H1 (cell line): Measurements from ENCODE around the gene CD180. TPM values are rescaled to one million over a fixed set of nuclear protein-coding genes. Genes with fewer than 3 reads are reported as not detected.

Experiments
- CTCF ChIA-PET: fragments of 300-600 bp; sonication (Branson Sonifier 250); formaldehyde crosslinking; loops from one replicate; lab custom pipeline; 2021; ENCODE audit not compliant: partially characterized antibody; lab: Charles Lee
- POLR2A ChIA-PET: fragments of 300-600 bp; sonication (Branson Sonifier 250); formaldehyde crosslinking; loops from one replicate; lab custom pipeline; 2021; ENCODE audit warnings: inconsistent platforms; ENCODE audit not compliant: partially characterized antibody; lab: Charles Lee
- DNase-seq, 2 experiments: peaks; one replicate each; pipeline versions ENCODE4 v3.0.0 to v3.0.0-alpha.2; 2010 to 2022; ENCODE audit warnings: low spot score in 2 of 2, low read depth in 1 of 2, mixed read lengths in 1 of 2
- FAIRE-seq: peaks from 2 replicates; lab custom pipeline; 2011; peaks lifted over from hg19 to GRCh38; lab: Jason Lieb, UNC
- H2AFZ ChIP-seq: 2 replicates; pipeline ENCODE4 v1.8.1; 2012; ENCODE audit warnings: low read length, inconsistent platforms
- H2AK5ac ChIP-seq: 2 replicates; pipeline ENCODE4 v1.6.1; 2013; ENCODE audit warnings: low read depth, low read length
- H2BK120ac ChIP-seq: replicated peaks from 2 replicates; pipeline ENCODE3; 2013; ENCODE audit warnings: low read depth, low read length, inconsistent platforms
- H2BK12ac ChIP-seq: 2 replicates; pipeline ENCODE4 v1.6.1; 2013; ENCODE audit warnings: low read depth, low read length
- H2BK15ac ChIP-seq: 2 replicates; pipeline ENCODE4 v1.6.1; 2013; ENCODE audit warnings: low read length
- H2BK20ac ChIP-seq: 2 replicates; pipeline ENCODE4 v1.6.1; 2013; ENCODE audit warnings: low read length
- H2BK5ac ChIP-seq: 2 replicates; pipeline ENCODE4 v1.6.1; 2013; ENCODE audit warnings: low read depth, low read length
- H3K14ac ChIP-seq: 2 replicates; pipeline ENCODE4 v1.6.1; 2013; ENCODE audit warnings: inconsistent platforms; ENCODE audit not compliant: insufficient read length
- H3K18ac ChIP-seq: 2 replicates; pipeline ENCODE4 v1.6.1; 2013; ENCODE audit warnings: low read length; ENCODE audit errors: extremely low read depth
- H3K23ac ChIP-seq: 2 replicates; pipeline ENCODE4 v1.6.1; 2013; ENCODE audit warnings: inconsistent platforms; ENCODE audit not compliant: insufficient read length
- H3K23me2 ChIP-seq: 2 replicates; pipeline ENCODE4 v1.6.1; 2013; ENCODE audit warnings: low read depth, low read length
- H3K27ac ChIP-seq: 2 replicates; pipeline ENCODE4 v1.6.1; 2011; ENCODE audit warnings: low read depth, low read length, inconsistent platforms
- H3K27me3 ChIP-seq, 4 experiments: replicated peaks in 1 of 4; 1 replicate in 1 of 4; 2 replicates in 3 of 4; pipeline versions ENCODE4 v1.6.1 to v1.8.1; 2011 to 2013; ENCODE audit warnings: low read length in 3 of 4, mild to moderate bottlenecking in 3 of 4, inconsistent platforms in 2 of 4, mixed read lengths in 2 of 4, moderate library complexity in 1 of 4; ENCODE audit not compliant: control insufficient read depth in 3 of 4, insufficient read depth in 3 of 4; ENCODE audit errors: extremely low read depth in 1 of 4
- H3K36me3 ChIP-seq, 4 experiments: 2 replicates each; pipeline versions ENCODE4 v1.6.1 to v1.8.1; 2011 to 2013; ENCODE audit warnings: mild to moderate bottlenecking in 4 of 4, low read length in 3 of 4, moderate library complexity in 2 of 4, control low read depth in 1 of 4, inconsistent platforms in 1 of 4; ENCODE audit not compliant: insufficient read depth in 4 of 4, control insufficient read depth in 2 of 4
- H3K4ac ChIP-seq: replicated peaks from 2 replicates; pipeline ENCODE3; 2013; ENCODE audit warnings: low read length, low read depth, mixed read lengths, inconsistent platforms; ENCODE audit not compliant: insufficient read length
- H3K4me1 ChIP-seq, 4 experiments: replicated peaks in 1 of 4; 1 replicate in 1 of 4; 2 replicates in 3 of 4; pipeline versions ENCODE4 v1.6.1 to v1.8.1; 2011 to 2013; ENCODE audit warnings: low read length in 3 of 4, inconsistent platforms in 2 of 4, mixed read lengths in 1 of 4; ENCODE audit not compliant: insufficient read depth in 4 of 4, control insufficient read depth in 3 of 4
- H3K4me2 ChIP-seq, 2 experiments: 2 replicates each; pipeline versions ENCODE4 v1.6.1 to v1.8.1; 2011 to 2013; ENCODE audit warnings: low read depth in 2 of 2, low read length in 2 of 2, control low read depth in 1 of 2, inconsistent platforms in 1 of 2, mild to moderate bottlenecking in 1 of 2; ENCODE audit not compliant: insufficient read depth in 1 of 2
- H3K4me3 ChIP-seq, 4 experiments: fragments of 200-600, 300-600 bp in 1 of 4; sonication (generic), shearing (Covaris generic), sonication (Bioruptor Twin) in 1 of 4; 2 replicates each; pipeline versions ENCODE4 v1.5.1 to v1.8.1; 2011 to 2016; ENCODE audit warnings: low read length in 4 of 4, low read depth in 3 of 4, control low read depth in 2 of 4, inconsistent platforms in 2 of 4, mild to moderate bottlenecking in 2 of 4, mixed read lengths in 1 of 4, moderate library complexity in 1 of 4; ENCODE audit not compliant: insufficient read depth in 2 of 4; ENCODE audit errors: extremely low read depth in 1 of 4
- H3K56ac ChIP-seq: replicated peaks from 2 replicates; pipeline ENCODE3; 2013; ENCODE audit warnings: low read depth, mild to moderate bottlenecking, mixed read lengths, low read length, inconsistent platforms; ENCODE audit not compliant: insufficient read length
- H3K79me1 ChIP-seq: 2 replicates; pipeline ENCODE4 v1.6.1; 2013; ENCODE audit warnings: low read depth, low read length, control low read depth
- H3K79me2 ChIP-seq, 2 experiments: 2 replicates each; pipeline versions ENCODE4 v1.6.1 to v1.8.1; 2012 to 2013; ENCODE audit warnings: low read length in 2 of 2, mild to moderate bottlenecking in 2 of 2, inconsistent platforms in 1 of 2; ENCODE audit not compliant: insufficient read depth in 2 of 2, control insufficient read depth in 1 of 2
- H3K9ac ChIP-seq, 4 experiments: replicated peaks in 1 of 4; 1 replicate in 1 of 4; 2 replicates in 3 of 4; pipeline versions ENCODE4 v1.6.1 to v1.8.1; 2011 to 2013; ENCODE audit warnings: low read depth in 3 of 4, low read length in 3 of 4, control low read depth in 2 of 4, mild to moderate bottlenecking in 2 of 4, moderate library complexity in 2 of 4, inconsistent platforms in 1 of 4; ENCODE audit errors: extremely low read depth in 1 of 4
- H3K9me3 ChIP-seq, 2 experiments: 2 replicates each; pipeline versions ENCODE4 v1.6.1 to v1.8.1; 2012 to 2013; ENCODE audit warnings: mild to moderate bottlenecking in 2 of 2, moderate library complexity in 2 of 2, control low read depth in 1 of 2, inconsistent platforms in 1 of 2, low read depth in 1 of 2, low read length in 1 of 2, mixed read lengths in 1 of 2; ENCODE audit not compliant: insufficient read depth in 2 of 2
- H4K20me1 ChIP-seq, 2 experiments: replicated peaks in 1 of 2; 2 replicates each; pipeline versions ENCODE3 to v1.8.1; 2011 to 2013; ENCODE audit warnings: inconsistent platforms in 2 of 2, low read length in 2 of 2, mild to moderate bottlenecking in 1 of 2; ENCODE audit not compliant: insufficient read depth in 2 of 2, control insufficient read depth in 1 of 2
- H4K5ac ChIP-seq: 2 replicates; pipeline ENCODE4 v1.6.1; 2013; ENCODE audit warnings: low read length, low read depth, mixed read lengths, inconsistent platforms; ENCODE audit not compliant: insufficient read length
- H4K8ac ChIP-seq: 2 replicates; pipeline ENCODE4 v1.8.0; 2013; ENCODE audit warnings: mild to moderate bottlenecking, moderate library complexity, low read length, inconsistent platforms; ENCODE audit not compliant: insufficient read depth; ENCODE audit errors: extremely low read depth
- H4K91ac ChIP-seq: replicated peaks from 2 replicates; pipeline ENCODE3; 2013; ENCODE audit warnings: low read length, mixed read lengths, inconsistent platforms; ENCODE audit not compliant: insufficient read length
- CTBP2 ChIP-seq: IDR thresholded peaks from 2 replicates; pipeline ENCODE4 v1.7.0; 2011; ENCODE audit warnings: borderline replicate concordance, mild to moderate bottlenecking, moderate library complexity, mixed read lengths, low read length; ENCODE audit not compliant: insufficient read depth, insufficient read length
- EZH2 ChIP-seq: fragments of 200-600 bp; sonication (generic); IDR thresholded peaks from 2 replicates; pipeline ENCODE4 v1.7.1; 2012; ENCODE audit warnings: low read depth, mild to moderate bottlenecking, moderate library complexity, low read length, inconsistent platforms; ENCODE audit not compliant: severe bottlenecking
- KDM1A ChIP-seq: fragments of 200-600, 300-600 bp; sonication (generic); IDR thresholded peaks from 2 replicates; pipeline ENCODE4 v1.7.1; 2016; ENCODE audit warnings: mild to moderate bottlenecking, low read length, borderline replicate concordance
- POLR2AphosphoS5 ChIP-seq: IDR thresholded peaks from 2 replicates; pipeline ENCODE4 v1.6.1; 2011; ENCODE audit warnings: low read depth, low read length
- SIN3A ChIP-seq, 2 experiments: IDR thresholded peaks in 1 of 2; conservative IDR thresholded peaks in 1 of 2; 2 replicates each; pipeline ENCODE4 v1.6.1; 2011 to 2012; ENCODE audit warnings: low read length in 2 of 2, improper control_type of control experiment in 1 of 2, low read depth in 1 of 2, mild to moderate bottlenecking in 1 of 2
- WGBS, 2 experiments: shearing (Covaris generic) in 1 of 2; methylation state at CpG; one replicate each; pipeline versions ENCODE4 v1.1.6 to v1.1.7; 2013 to 2015; ENCODE audit warnings: low lambda C conversion rate in 2 of 2, mixed read lengths in 2 of 2, inconsistent platforms in 1 of 2, low coverage in 1 of 2, missing lambda C conversion rate in 1 of 2; ENCODE audit not compliant: insufficient replicate concordance in 2 of 2, insufficient coverage in 1 of 2, insufficient read length in 1 of 2; ENCODE audit errors: extremely low coverage in 1 of 2, missing lambda C conversion rate in 1 of 2; 5-methylcytosine and 5-hydroxymethylcytosine counted together
- polyA plus RNA-seq, 7 experiments: library from polyadenylated mRNA; depleted of rRNA in 3 of 7; stranded (reverse) in 5 of 7; unstranded in 2 of 7; fragments of >200 nt in 5 of 7; fragments of 200-250 nt in 2 of 7; gene quantifications; 1 replicate in 5 of 7; 2 replicates in 1 of 7; 4 replicates in 1 of 7; pipeline versions ENCODE4 v1.2.1 to v1.2.3, GENCODE V29; 2011 to 2013; ENCODE audit warnings: missing spikeins in 2 of 7, mixed read lengths in 2 of 7
- total RNA-seq: library from RNA; stranded (reverse); fragmentation: NEBNext Ultra II Directional; extraction: Animal tissue kit (Norgen Biotek cat#: 25700); gene quantifications from 2 replicates; pipeline ENCODE4 v1.2.1, GENCODE V29; 2021

Gene CD180
- total and polyA plus RNA-seq, 2 of the 8 experiments (the other 6 are each of a cell fraction or from before 2014, with no cell fraction given) = not detected

GRCh38 chr5:67188274-67189078 is 8.1 kb downstream of the CD180 start:
- Histone ChIP-seq H3K4ac (no peak overlapping the region), H3K9me3 (peaks cover 0 to 7% of the 10 kb centered on the region in 2 experiments; a peak in 1 of 4 replicates), H3K79me1 (no peaks in the 10 kb centered on the region), H3K27ac (no peak overlapping the region), H2BK5ac (no peak overlapping the region), H3K4me2 (no peak overlapping the region), H4K20me1 (no peaks in the 10 kb centered on the region), H4K5ac (no peak overlapping the region), H3K79me2 (no peaks in the 10 kb centered on the region), H4K8ac (no peak overlapping the region), H3K4me1 (peaks cover 0 to 11% (median 3%) of the 10 kb centered on the region in 4 experiments; a peak in 3 of 7 replicates), H2AK5ac (no peak overlapping the region), H3K9ac (no peak overlapping the region), H4K91ac (no peak overlapping the region), H3K27me3 (peaks cover 0 to 2% (median 0%) of the 10 kb centered on the region in 4 experiments; a peak in 1 of 7 replicates), H3K36me3 (no peaks in the 10 kb centered on the region), H3K14ac (no peak overlapping the region), H3K4me3 (no peak overlapping the region), H3K56ac (no peak overlapping the region), H3K18ac (no peak overlapping the region), H3K23me2 (no peaks in the 10 kb centered on the region; the same call in 1 of the 2 replicates), H2AFZ (no peak overlapping the region), H2BK12ac (no peak overlapping the region), H3K23ac (no peak overlapping the region), H2BK15ac (no peak overlapping the region), H2BK20ac (no peak overlapping the region), H2BK120ac (no peak overlapping the region)
- FAIRE-seq (no peak), DNase-seq (no peak)
- POLR2A ChIA-PET = no interaction called here
- 88% methylated on average over 7 of the region's 7 CpGs; no CpG with 5 or more reads in 1 of the 2 experiments for WGBS, 2 experiments
- TF ChIP-seq SIN3A (conservative IDR thresholded peaks at IDR 0.05 in 1 of 2, IDR thresholded peaks at IDR 0.05 in 1 of 2; ENCODE audit: low read depth in 1 of 2, low read length in 2 of 2) (no peak), EZH2 (no peak), KDM1A (no peak), POLR2AphosphoS5 (no peak), CTBP2 (no peak)
- CTCF ChIA-PET = interaction anchor here (0.7 to 2.0 kb wide), 4 partner anchors 12 to 30 kb away, joined by 3 to 4 read pairs (median 4); no protein-coding TSS in a partner anchor
